HepG2 (cell line): Measurements from ENCODE around the gene KIFC1. TPM values are rescaled to one million over a fixed set of nuclear protein-coding genes. Genes with fewer than 3 reads are reported as not detected.
A peak's percentile ranks its signal among the peaks of the same experiment; 100 is the strongest.

Experiments used
- ATAC-seq: fragments of 200-7000 bp; cut with Tn5 transposase; 3 replicates; pipeline ENCODE4 v1.9.1; 2020; ENCODE audit warnings: mild to moderate bottlenecking, moderate library complexity
- BruUV-seq: library from RNA; stranded (reverse); fragments of 400-500 nt; replicated peaks from 2 replicates; lab custom pipeline; 2021; lab: Mats Ljungman, UMichigan
- CTCF ChIA-PET: fragments of 300-600 bp; formaldehyde crosslinking; extraction: SDS; loops from one replicate; lab custom pipeline; 2021; ENCODE audit warnings: low total read pairs, inconsistent platforms, low intra/inter-chr PET ratio; lab: Yijun Ruan, JAX
- POLR2A ChIA-PET: fragments of 350-600 bp; sonication (Branson Sonifier 250); formaldehyde crosslinking; loops from one replicate; lab custom pipeline; 2020; ENCODE audit warnings: antibody characterized with exemption, inconsistent platforms; lab: Yijun Ruan, JAX
- DNase-seq: peaks from one replicate; pipeline ENCODE4 v3.0.0-alpha.2; 2015; ENCODE audit warnings: low spot score
- FAIRE-seq: peaks from 3 replicates; lab custom pipeline; 2011; peaks lifted over from hg19 to GRCh38; lab: Jason Lieb, UNC
- H2AFZ ChIP-seq: one replicate; pipeline ENCODE4 v1.6.1; 2011; ENCODE audit warnings: low read length, inconsistent platforms
- H3K27ac ChIP-seq: fragments of 300-600 bp; 3 replicates; pipeline ENCODE4 v1.8.0; 2011; ENCODE audit warnings: mixed run types, mild to moderate bottlenecking, mixed read lengths, low read length, inconsistent platforms; ENCODE audit not compliant: insufficient read depth; ENCODE audit errors: extremely low read length
- H3K27me3 ChIP-seq, 2 experiments: fragments of 200-600 bp in 1 of 2; 2 replicates in 1 of 2; 3 replicates in 1 of 2; pipeline versions ENCODE4 v1.6.0 to v1.8.0; 2011; ENCODE audit warnings: low read length in 2 of 2, mild to moderate bottlenecking in 2 of 2, moderate library complexity in 2 of 2, inconsistent platforms in 1 of 2; ENCODE audit not compliant: insufficient read depth in 2 of 2, control insufficient read depth in 1 of 2
- H3K36me3 ChIP-seq, 2 experiments: fragments of 200-600 bp in 1 of 2; replicated peaks in 1 of 2; 2 replicates in 1 of 2; 3 replicates in 1 of 2; pipeline versions ENCODE4 v1.5.1 to v1.8.0; 2011; ENCODE audit warnings: low read length in 2 of 2, inconsistent platforms in 1 of 2; ENCODE audit not compliant: insufficient read depth in 2 of 2, control insufficient read depth in 1 of 2
- H3K4me1 ChIP-seq: 2 replicates; pipeline ENCODE4 v1.5.1; 2012; ENCODE audit warnings: low read length, inconsistent platforms; ENCODE audit not compliant: insufficient read depth
- H3K4me2 ChIP-seq: 2 replicates; pipeline ENCODE4 v1.6.0; 2011; ENCODE audit warnings: low read depth, low read length, inconsistent platforms
- H3K4me3 ChIP-seq, 3 experiments: fragments of 200-600 bp in 1 of 3; sonication (generic), shearing (Covaris generic) in 1 of 3; replicated peaks in 1 of 3; 2 replicates each; pipeline ENCODE4 v1.5.1; 2011 to 2016; ENCODE audit warnings: low read length in 3 of 3, inconsistent platforms in 2 of 3, low read depth in 2 of 3, mild to moderate bottlenecking in 2 of 3, control low read depth in 1 of 3, mixed read lengths in 1 of 3; ENCODE audit not compliant: insufficient read depth in 1 of 3
- H3K79me2 ChIP-seq: one replicate; pipeline ENCODE4 v1.6.1; 2011; ENCODE audit warnings: low read length, inconsistent platforms; ENCODE audit not compliant: insufficient read depth
- H3K9ac ChIP-seq: 2 replicates; pipeline ENCODE4 v1.6.0; 2011; ENCODE audit warnings: mild to moderate bottlenecking, low read depth, low read length, inconsistent platforms; ENCODE audit not compliant: insufficient read depth
- H3K9me3 ChIP-seq: 2 replicates; pipeline ENCODE4 v1.5.1; 2012; ENCODE audit warnings: mild to moderate bottlenecking, low read length
- H4K20me1 ChIP-seq: 2 replicates; pipeline ENCODE4 v1.6.0; 2011; ENCODE audit warnings: inconsistent platforms, mild to moderate bottlenecking, low read length, moderate library complexity; ENCODE audit not compliant: insufficient read depth
- CBX1 ChIP-seq: IDR thresholded peaks from one replicate; pipeline ENCODE4 v1.6.1; 2016; ENCODE audit warnings: antibody characterized with exemption, low read depth
- CCDC6 ChIP-seq: sonication (generic); formaldehyde crosslinking; IDR thresholded peaks from 2 replicates; pipeline ENCODE4 v1.8.1; 2022; ENCODE audit warnings: mild to moderate bottlenecking, missing genetic modification reagents, moderate library complexity
- CEBPB ChIP-seq: IDR thresholded peaks from 2 replicates; pipeline ENCODE4 v1.6.1; 2011; ENCODE audit warnings: low read depth, low read length, improper control_type of control experiment, borderline replicate concordance
- CEBPG ChIP-seq: IDR thresholded peaks from 2 replicates; pipeline ENCODE4 v1.6.1; 2016
- DR1 ChIP-seq: sonication (generic); formaldehyde crosslinking; IDR thresholded peaks from 2 replicates; pipeline ENCODE4 v1.8.0; 2021; ENCODE audit warnings: mild to moderate bottlenecking, missing genetic modification reagents, inconsistent platforms
- ELF1 ChIP-seq: sonication (generic); formaldehyde crosslinking; IDR thresholded peaks from 2 replicates; pipeline ENCODE4 v1.4.0; 2020; ENCODE audit warnings: missing genetic modification reagents
- IRX3 ChIP-seq: sonication (generic); formaldehyde crosslinking; IDR thresholded peaks from 2 replicates; pipeline ENCODE4 v1.8.1; 2023; ENCODE audit warnings: mild to moderate bottlenecking, low read depth, missing genetic modification reagents, borderline replicate concordance
- KDM3A ChIP-seq: IDR thresholded peaks from 2 replicates; pipeline ENCODE4 v1.6.1; 2018; ENCODE audit warnings: low read depth, missing compliant biosample characterization
- SNRNP70 ChIP-seq: fragments of 200-400 bp; formaldehyde crosslinking; IDR thresholded peaks from 2 replicates; pipeline ENCODE4 v1.6.1; 2017; ENCODE audit warnings: mild to moderate bottlenecking, low read depth, low read length, moderate library complexity
- SRSF1 ChIP-seq: fragments of 200-400 bp; formaldehyde crosslinking; optimal IDR thresholded peaks from 2 replicates; pipeline ENCODE3; 2017; ENCODE audit warnings: mild to moderate bottlenecking, low read depth, low read length, moderate library complexity
- TCF7 ChIP-seq: sonication (generic); IDR thresholded peaks from 2 replicates; pipeline ENCODE4 v1.6.1; 2016; ENCODE audit warnings: antibody characterized with exemption, low read depth
- TCF7L2 ChIP-seq: IDR thresholded peaks from 2 replicates; pipeline ENCODE4 v1.6.1; 2011; ENCODE audit warnings: mild to moderate bottlenecking, low read depth, low read length, moderate library complexity
- ZNF724P ChIP-seq: sonication (generic); formaldehyde crosslinking; IDR thresholded peaks from 2 replicates; pipeline ENCODE4 v1.8.0; 2022; ENCODE audit warnings: missing genetic modification reagents, borderline replicate concordance
- ZNF850 ChIP-seq: sonication (generic); formaldehyde crosslinking; conservative IDR thresholded peaks from 2 replicates; pipeline ENCODE4 v1.9.0; 2021; ENCODE audit warnings: mild to moderate bottlenecking, missing genetic modification reagents
- WGBS: methylation state at CpG from one replicate; pipeline ENCODE4 v1.1.6; 2017; ENCODE audit warnings: low lambda C conversion rate; 5-methylcytosine and 5-hydroxymethylcytosine counted together
- in situ Hi-C: cut with HindIII; loops from 2 replicates; pipeline ENCODE4 v1.10.0; 2017; ENCODE audit warnings: low pct_unique_long_range_greater_than_20kb; ENCODE audit not compliant: extremely low pct_ligation_motif_present
- intact Hi-C: fragments of 100-400 bp; cut with micrococcal nuclease; formaldehyde crosslinking; loops from one replicate; pipeline ENCODE4 v1.10.0; 2022; ENCODE audit not compliant: unreplicated experiment
- polyA plus RNA-seq, 8 experiments: library from polyadenylated mRNA; depleted of rRNA in 3 of 8; stranded (reverse) in 7 of 8; unstranded in 1 of 8; fragments of >200 nt; fragmentation: Illumina TruSeq in 4 of 8; extraction: Trizol in 4 of 8; gene quantifications; 2 replicates each; pipeline versions ENCODE4 v1.2.1 to v1.2.3, GENCODE V29; 2011 to 2016; ENCODE audit warnings: low read depth in 4 of 8, missing spikeins in 1 of 8, mixed read lengths in 1 of 8; ENCODE audit not compliant: insufficient read depth in 1 of 8
- total RNA-seq, 5 experiments: library from RNA; depleted of rRNA; stranded (reverse); fragments of >200 nt; fragmentation: Illumina TruSeq; extraction: Trizol; gene quantifications; 2 replicates each; pipeline ENCODE4 v1.2.3, GENCODE V29; 2016; ENCODE audit warnings: low read depth in 1 of 5
- TF ChIP-seq, protein P1 (sequence below): sonication (generic); IDR thresholded peaks from 2 replicates; pipeline ENCODE4 v1.6.1; 2016; ENCODE audit warnings: low read depth, borderline replicate concordance
- TF ChIP-seq, protein P2 (sequence below): IDR thresholded peaks from 2 replicates; pipeline ENCODE4 v1.6.1; 2016; ENCODE audit warnings: low read depth, control low read depth

Gene KIFC1
- total and polyA plus RNA-seq, 2 of the 13 experiments (the other 11 are each of a cell fraction or from before 2014, with no cell fraction given) = 25.0 to 45.5 TPM

GRCh38 chr6:33375143-33375671, 16.4 kb upstream of the KIFC1 start:
- ChIA-PET CTCF (no interaction called here), POLR2A (interaction anchor here (0.8 to 1.4 kb wide), 2 partner anchors 11 to 57 kb away, joined by 3 read pairs; partner anchors contain the start of gene ZBTB22)
- FAIRE-seq (peak; percentile 63), DNase-seq (no peak), ATAC-seq (peak; percentile 72)
- no peaks in the 10 kb centered on the region for H3K27me3 ChIP-seq
- no peak overlapping the region for H3K9ac ChIP-seq
- H3K79me2 ChIP-seq = no peaks in the 10 kb centered on the region
- peaks cover 14% of the 10 kb centered on the region for H3K4me1 ChIP-seq
- in situ Hi-C loops (no loop called here), intact Hi-C loops (no loop called here)
- no peak overlapping the region for H3K4me3 ChIP-seq
- no TSS peak for BruUV-seq
- no peaks in the 10 kb centered on the region for H3K36me3 ChIP-seq
- WGBS = 2% methylated on average over 9 of the region's 9 CpGs
- H2AFZ ChIP-seq = no peak overlapping the region
- no peak overlapping the region; the same call in 1 of the 2 replicates for H3K4me2 ChIP-seq
- no peaks in the 10 kb centered on the region for H4K20me1 ChIP-seq
- peak; percentile 82 for TF ChIP-seq CEBPB
- peak; percentile 71 for TF ChIP-seq CEBPG (CRISPR knock-in tag)
- TF ChIP-seq, protein P1, sequence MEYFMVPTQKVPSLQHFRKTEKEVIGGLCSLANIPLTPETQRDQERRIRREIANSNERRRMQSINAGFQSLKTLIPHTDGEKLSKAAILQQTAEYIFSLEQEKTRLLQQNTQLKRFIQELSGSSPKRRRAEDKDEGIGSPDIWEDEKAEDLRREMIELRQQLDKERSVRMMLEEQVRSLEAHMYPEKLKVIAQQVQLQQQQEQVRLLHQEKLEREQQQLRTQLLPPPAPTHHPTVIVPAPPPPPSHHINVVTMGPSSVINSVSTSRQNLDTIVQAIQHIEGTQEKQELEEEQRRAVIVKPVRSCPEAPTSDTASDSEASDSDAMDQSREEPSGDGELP = no peak
- H3K27ac ChIP-seq = no peak overlapping the region
- H3K9me3 ChIP-seq = no peaks in the 10 kb centered on the region

DNA sequence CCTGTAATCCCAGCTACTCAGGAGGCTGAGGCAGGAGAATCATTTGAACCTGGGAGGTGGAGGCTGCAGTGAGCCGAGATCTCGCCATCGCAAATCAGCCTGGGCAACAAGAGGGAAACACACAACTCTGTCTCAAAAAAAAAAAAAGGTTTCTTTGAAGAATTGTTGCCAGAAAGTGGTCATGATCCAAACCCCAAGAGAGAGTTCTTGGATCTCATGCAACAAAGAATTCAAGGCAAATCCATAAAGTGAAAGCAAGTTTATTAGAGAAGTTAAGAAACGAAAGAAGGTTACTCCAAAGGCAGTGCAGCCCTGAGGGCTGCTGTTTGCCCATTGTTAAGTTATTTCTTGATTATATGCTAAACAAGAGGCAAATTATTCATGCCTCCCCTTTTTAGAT, 14.5 kb upstream of the KIFC1 start:
- Histone ChIP-seq H3K9ac (no peak overlapping the region), H3K79me2 (no peaks in the 10 kb centered on the region), H2AFZ (no peak overlapping the region), H3K9me3 (no peaks in the 10 kb centered on the region), H3K27me3 (no peaks in the 10 kb centered on the region), H3K36me3 (no peaks in the 10 kb centered on the region), H3K4me1 (peaks cover 14% of the 10 kb centered on the region), H3K4me3 (no peak overlapping the region), H4K20me1 (no peaks in the 10 kb centered on the region), H3K4me2 (no peak overlapping the region), H3K27ac (no peak overlapping the region)
- FAIRE-seq = no peak
- ChIA-PET POLR2A (no interaction called here), CTCF (no interaction called here)
- DNase-seq = no peak
- ATAC-seq = no peak
- in situ Hi-C loops (no loop called here), intact Hi-C loops (no loop called here)
- TF ChIP-seq DR1 (CRISPR knock-in tag) (no peak), ZNF850 (CRISPR knock-in tag) (no peak), CCDC6 (CRISPR knock-in tag) (no peak), CBX1 (no peak), SNRNP70 (no peak), ELF1 (no peak), KDM3A (no peak), SRSF1 (no peak), TCF7L2 (no peak), ZNF724P (CRISPR knock-in tag) (no peak), TCF7 (no peak), IRX3 (CRISPR knock-in tag) (no peak)
- TF ChIP-seq, protein P2, sequence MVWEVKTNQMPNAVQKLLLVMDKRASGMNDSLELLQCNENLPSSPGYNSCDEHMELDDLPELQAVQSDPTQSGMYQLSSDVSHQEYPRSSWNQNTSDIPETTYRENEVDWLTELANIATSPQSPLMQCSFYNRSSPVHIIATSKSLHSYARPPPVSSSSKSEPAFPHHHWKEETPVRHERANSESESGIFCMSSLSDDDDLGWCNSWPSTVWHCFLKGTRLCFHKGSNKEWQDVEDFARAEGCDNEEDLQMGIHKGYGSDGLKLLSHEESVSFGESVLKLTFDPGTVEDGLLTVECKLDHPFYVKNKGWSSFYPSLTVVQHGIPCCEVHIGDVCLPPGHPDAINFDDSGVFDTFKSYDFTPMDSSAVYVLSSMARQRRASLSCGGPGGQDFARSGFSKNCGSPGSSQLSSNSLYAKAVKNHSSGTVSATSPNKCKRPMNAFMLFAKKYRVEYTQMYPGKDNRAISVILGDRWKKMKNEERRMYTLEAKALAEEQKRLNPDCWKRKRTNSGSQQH (CRISPR knock-in tag) = no peak
- WGBS = 79% methylated on average over 4 of the region's 4 CpGs
- no TSS peak for BruUV-seq
